ENCODE data around the gene KRT13.

The KRT13 gene

GRCh38 chr17:41536741-41537613 is 31.6 kb upstream of the KRT13 start:
- no peak for DNase-seq

GRCh38 chr17:41535764-41536481 is 30.5 kb upstream of the KRT13 start:
- DNase-seq: no peak

GRCh38 chr17:41534899-41535546 is 29.6 kb upstream of the KRT13 start:
- no peak for DNase-seq

- DNase-seq: no peak
Measured at GRCh38 chr17:41533613-41534012, 28.2 kb upstream of the KRT13 start.

GRCh38 chr17:41532947-41533570 is 27.6 kb upstream of the KRT13 start:
- no peak for DNase-seq

- DNase-seq: no peak
Measured at GRCh38 chr17:41531993-41532392, 26.6 kb upstream of the KRT13 start.

GRCh38 chr17:41530062-41531048 is 24.9 kb upstream of the KRT13 start:
- no peak for DNase-seq

- DNase-seq: no peak
Measured at GRCh38 chr17:41529491-41529915, 24.1 kb upstream of the KRT13 start.

- no peak for DNase-seq
Measured at GRCh38 chr17:41528959-41529353, 23.5 kb upstream of the KRT13 start.

GRCh38 chr17:41527063-41528023 is 21.9 kb upstream of the KRT13 start:
- DNase-seq: no peak

- no peak for DNase-seq
Measured at GRCh38 chr17:41524261-41524660, 18.8 kb upstream of the KRT13 start.

- DNase-seq: no peak
Measured at GRCh38 chr17:41523787-41524186, 18.4 kb upstream of the KRT13 start.

GRCh38 chr17:41523225-41523593 is 17.8 kb upstream of the KRT13 start:
- no peak for DNase-seq

- no peak for DNase-seq
Measured at GRCh38 chr17:41522301-41523224, 17.2 kb upstream of the KRT13 start.

- DNase-seq: peak; percentile 61
Measured at GRCh38 chr17:41521574-41522261, 16.3 kb upstream of the KRT13 start.

GRCh38 chr17:41520821-41521521 is 15.6 kb upstream of the KRT13 start:
- DNase-seq: no peak

GRCh38 chr17:41519501-41520224 is 14.3 kb upstream of the KRT13 start:
- no peak for DNase-seq
